Uterus (tissue), 2 donors: ENCODE measurements around the gene GLYR1.

Source experiments
- POLR2A ChIP-seq, 2 donors: fragments of 450-650 bp; IDR thresholded peaks; one replicate each; pipeline ENCODE4 v1.6.1; 2016; ENCODE audit warnings: antibody characterized with exemption in 2 of 2, mild to moderate bottlenecking in 1 of 2, moderate library complexity in 1 of 2
- TF ChIP-seq, protein P1 (sequence below), 4 experiments: fragments of 200-600 bp in 2 of 4; fragments of 450-650 bp in 2 of 4; sonication (generic) in 2 of 4; IDR thresholded peaks; one replicate each; pipeline ENCODE4 v1.5.1; 2016 to 2019; ENCODE audit warnings: antibody characterized with exemption in 4 of 4, mild to moderate bottlenecking in 2 of 4, moderate library complexity in 1 of 4

DNA sequence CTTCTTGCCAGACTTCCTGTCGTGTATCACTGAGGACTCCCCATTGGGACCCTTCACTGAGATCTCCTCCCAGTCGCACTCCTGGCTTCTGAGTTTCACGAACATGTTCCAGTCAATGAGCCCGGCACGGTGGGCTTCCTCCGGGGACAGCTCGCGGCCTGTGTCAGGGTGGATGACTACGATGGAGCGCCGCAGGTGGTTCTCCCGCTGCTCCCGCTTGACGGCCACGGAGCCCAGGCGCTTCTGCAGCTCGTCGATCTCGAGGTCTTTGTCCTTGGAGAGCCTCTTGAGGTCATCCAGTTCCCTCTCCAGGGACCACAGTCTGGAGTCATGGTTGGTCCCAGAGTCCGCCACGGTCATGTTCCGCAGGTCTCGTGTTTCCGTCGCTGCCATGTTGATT is 36.4 kb upstream of the GLYR1 start:
- TF ChIP-seq POLR2A (IDR thresholded peaks at IDR 0.05), result no peak
- TF ChIP-seq, protein P1, sequence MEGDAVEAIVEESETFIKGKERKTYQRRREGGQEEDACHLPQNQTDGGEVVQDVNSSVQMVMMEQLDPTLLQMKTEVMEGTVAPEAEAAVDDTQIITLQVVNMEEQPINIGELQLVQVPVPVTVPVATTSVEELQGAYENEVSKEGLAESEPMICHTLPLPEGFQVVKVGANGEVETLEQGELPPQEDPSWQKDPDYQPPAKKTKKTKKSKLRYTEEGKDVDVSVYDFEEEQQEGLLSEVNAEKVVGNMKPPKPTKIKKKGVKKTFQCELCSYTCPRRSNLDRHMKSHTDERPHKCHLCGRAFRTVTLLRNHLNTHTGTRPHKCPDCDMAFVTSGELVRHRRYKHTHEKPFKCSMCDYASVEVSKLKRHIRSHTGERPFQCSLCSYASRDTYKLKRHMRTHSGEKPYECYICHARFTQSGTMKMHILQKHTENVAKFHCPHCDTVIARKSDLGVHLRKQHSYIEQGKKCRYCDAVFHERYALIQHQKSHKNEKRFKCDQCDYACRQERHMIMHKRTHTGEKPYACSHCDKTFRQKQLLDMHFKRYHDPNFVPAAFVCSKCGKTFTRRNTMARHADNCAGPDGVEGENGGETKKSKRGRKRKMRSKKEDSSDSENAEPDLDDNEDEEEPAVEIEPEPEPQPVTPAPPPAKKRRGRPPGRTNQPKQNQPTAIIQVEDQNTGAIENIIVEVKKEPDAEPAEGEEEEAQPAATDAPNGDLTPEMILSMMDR (IDR thresholded peaks at IDR 0.05), result no peak
